Astrocyte (in vitro differentiated cells and primary cell): ENCODE measurements around the gene UNC5CL.

Source experiments
- CTCF ChIP-seq: IDR thresholded peaks from 2 replicates; pipeline ENCODE4 v1.5.1; 2011; ENCODE audit warnings: low read depth, mild to moderate bottlenecking, inconsistent platforms, low read length, moderate library complexity; ENCODE audit not compliant: insufficient read depth
- EZH2 ChIP-seq: IDR thresholded peaks from 2 replicates; pipeline ENCODE4 v1.6.1; 2012; ENCODE audit warnings: mild to moderate bottlenecking, low read length, inconsistent platforms; ENCODE audit not compliant: insufficient read depth

- no peak for TF ChIP-seq CTCF
- no peak for TF ChIP-seq EZH2
Observed at GRCh38 chr6:41088451-41088850, 49.4 kb upstream of the UNC5CL start.
